ENCODE data around the gene PASD1.
A peak's percentile ranks its signal among the peaks of the same experiment; 100 is the strongest.

PASD1 gene

DNA sequence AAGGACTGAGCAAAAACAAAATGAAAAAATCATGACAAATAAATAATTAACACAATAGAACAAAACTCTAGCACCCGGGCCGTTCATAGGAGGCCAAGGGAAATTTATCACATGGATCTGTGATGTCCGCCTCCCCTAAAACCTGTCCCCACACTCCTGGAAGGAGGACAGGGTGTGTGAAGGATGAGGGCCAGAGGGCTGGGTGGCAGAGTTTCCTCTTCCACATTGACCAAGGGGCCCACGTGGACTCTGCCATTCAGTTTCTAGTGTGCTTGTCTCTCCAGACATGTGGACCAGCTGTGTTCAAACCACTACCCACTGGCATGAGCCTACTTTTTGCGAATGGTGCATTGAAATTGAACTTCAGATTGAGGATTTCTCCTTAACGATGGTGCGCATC, 138.1 kb downstream of the PASD1 start:
- DNase-seq (ENCODE audit: low spot score), result no peak

DNA sequence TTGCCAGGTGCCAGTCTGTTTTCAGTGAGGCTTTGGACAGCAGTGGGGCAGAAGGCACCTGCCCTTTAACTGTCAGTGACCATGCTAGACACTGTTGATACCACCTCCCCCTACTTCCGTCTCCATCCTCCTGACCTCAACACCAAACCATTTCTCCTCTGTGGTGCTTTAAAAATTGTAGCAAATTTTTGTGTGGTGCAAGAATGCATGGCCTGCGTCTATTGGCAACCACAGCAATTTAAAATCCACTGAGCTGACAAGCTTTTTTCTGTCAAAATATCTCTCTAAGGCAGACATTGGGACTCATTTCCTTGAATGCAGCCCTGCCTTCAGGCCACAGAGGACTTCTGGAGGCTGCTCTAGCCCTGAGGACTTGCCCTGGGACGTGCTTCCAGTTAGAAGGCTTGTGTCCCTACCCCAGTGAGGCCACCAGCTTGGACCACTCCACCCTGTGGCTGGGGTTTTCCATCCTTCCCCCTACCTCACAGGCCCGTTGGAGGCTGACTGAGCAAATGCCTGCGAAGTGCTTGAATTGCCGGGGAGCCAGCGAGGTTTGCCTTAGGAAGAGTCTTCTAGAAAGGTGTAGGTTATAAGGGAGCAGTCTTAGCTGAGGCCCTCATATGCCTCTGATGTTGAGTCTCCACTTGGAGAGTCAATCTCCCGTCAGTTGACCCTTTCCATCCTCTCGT, 138.7 kb downstream of the PASD1 start:
- no peak for DNase-seq (ENCODE audit: low spot score)

DNA sequence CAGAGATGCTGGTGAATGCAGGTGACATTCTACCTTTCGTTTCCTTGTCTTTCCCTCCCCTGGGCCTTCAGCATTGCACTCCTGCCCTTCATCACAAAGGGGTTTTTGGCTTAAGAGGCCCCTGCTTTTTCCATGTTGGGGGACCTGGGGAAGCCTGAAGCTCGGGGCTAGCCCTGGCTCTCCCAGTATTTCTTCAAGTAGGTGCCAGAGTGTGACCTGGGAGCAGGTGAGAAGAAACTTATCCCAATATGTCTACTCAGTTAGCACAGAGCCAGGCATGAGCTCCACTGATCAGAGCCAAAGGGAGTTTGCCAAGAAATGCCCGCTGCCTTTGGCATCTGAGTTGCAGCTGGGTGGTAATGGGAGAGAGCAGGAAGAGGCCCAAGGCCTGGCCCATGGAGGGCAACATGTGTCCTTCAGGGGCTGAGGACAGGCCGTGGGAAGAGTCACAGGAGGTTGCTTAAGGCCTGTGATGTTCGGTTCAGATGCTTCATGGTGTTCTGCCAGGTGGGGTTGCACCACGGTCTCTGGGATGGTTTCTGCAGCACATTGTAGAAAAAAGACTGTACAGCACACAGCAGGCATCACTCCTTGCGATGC, 139.4 kb downstream of the PASD1 start:
- DNase-seq (ENCODE audit: low spot score), result no peak

DNA sequence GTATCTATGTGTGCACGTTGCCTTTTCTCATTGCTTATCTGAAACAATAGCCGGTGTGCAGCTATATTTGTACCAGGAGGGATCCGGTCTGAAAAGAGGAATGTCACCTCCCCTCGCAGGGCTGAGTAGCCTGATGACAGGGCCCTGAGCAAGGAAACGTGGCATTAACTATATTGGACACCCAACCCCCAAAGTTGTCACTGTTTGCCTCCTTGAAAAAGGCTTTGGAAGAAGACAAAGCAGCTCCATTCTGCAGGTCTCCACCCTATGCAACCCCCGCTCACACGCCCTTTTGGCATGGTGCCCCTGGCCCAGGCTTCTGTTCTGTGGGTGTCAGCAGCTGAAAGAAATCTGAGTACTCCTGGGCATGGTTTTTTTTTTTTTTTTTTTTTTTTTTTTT, 140.0 kb downstream of the PASD1 start:
- DNase-seq (ENCODE audit: low spot score), result no peak

DNA sequence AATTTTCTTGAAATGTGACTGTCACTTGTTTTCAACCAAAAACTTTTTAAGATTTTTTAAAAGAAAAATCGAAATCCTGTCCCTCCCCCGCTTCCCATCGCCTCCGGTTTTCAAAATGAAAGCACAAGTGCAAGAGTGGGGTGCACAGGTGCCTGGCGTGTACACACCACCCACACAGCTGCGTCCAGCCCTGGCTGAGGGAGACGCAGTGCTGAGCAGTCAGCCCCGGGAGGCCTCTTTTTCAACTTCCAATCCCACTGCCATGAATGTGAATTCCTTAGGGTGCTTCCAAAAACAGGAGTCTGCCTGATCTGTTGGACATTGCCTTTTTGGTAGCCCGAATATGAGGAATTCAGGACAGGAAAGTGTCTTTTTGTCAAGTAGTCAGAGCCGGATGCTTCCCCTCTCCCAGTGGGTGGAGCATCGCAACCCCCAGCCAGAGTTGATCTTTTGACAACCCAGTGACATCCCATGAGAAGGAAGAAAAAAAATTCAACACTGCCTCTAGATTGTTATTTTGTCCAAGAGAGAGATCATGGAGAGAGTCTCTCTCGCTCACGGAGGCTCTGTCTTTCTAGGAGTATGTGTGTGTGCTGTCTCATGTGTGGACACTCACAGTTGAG, 140.7 kb downstream of the PASD1 start:
- no peak for DNase-seq (ENCODE audit: low spot score)

DNA sequence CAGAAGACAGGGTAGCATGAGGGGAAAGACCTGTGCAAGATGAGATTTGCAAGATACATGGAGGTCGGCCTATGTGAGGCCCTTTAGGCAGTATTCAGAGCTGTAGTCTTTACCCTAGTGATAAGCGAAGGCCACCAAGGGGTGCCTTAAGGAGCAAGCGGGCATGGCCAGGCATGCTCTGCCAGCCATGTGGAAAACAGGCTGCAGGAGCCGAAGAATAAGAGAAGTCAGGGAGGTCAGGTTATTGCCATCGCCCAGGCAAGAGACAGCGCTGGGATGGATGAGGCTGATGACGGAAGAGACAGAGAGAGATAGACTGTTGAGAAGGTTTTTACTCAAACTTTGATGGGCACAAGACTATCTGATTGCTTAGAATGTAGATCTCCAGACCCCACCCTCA, 145.3 kb downstream of the PASD1 start:
- no peak for DNase-seq (ENCODE audit: low spot score)

DNA sequence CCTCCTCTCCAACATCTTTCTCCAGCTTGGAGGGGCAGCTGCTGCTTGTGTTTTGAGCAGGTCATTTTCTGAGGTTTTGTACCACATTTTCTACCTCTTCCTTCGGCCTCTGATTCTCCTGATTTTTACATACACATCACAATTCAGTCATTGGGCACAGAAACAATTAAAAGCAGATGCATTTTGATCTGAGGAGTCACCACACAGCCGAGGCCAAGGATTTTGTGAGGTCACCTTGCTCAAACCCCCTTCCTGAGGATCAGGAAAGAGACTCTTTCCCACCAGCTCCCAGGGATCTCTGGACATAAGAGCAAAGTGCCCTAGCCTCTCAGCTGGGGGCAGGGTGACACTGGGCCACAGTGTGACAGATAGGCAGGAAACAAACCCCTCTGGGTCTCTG, 147.0 kb downstream of the PASD1 start:
- no peak for DNase-seq (ENCODE audit: low spot score)

DNA sequence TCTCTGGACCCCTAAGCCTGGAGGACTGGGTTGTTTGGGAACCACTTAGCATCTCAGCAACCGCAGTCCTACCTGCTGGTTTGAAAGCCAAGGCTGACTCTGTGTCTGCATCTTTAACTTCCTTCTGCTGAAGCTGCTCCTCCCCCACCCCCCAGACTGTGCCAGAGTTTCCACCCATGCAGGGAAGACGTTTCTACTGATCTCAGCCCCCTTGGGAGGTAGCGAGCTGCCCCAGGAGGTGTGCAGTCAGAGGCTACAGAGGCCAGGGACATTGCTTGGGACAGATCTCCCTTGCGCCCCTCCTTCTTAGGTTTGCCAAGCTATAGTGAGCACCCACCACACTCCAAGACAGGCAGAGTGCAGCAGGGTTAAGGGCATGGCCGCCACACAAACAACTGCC, 147.7 kb downstream of the PASD1 start:
- no peak for DNase-seq (ENCODE audit: low spot score)

DNA sequence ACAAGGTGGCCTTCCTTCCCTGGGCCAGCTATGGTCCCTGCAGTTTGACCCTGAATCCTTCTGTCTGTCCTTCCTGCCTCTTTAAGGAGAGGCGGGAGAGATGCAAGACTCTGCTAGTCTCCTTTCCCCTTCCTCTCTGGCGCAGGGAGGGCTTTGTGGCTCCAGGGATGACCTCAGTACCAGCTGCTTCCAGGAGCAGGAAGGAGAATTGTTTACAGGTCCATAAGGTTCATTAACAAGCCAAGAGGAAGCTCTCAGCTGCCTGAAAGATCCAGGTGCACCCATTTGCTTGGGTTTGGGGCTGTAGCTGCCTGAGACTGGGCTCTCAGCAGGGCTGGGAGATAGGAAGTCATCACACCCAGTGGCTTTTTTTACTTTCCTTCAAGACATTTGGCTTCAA, 148.3 kb downstream of the PASD1 start:
- DNase-seq (ENCODE audit: low spot score), result no peak

DNA sequence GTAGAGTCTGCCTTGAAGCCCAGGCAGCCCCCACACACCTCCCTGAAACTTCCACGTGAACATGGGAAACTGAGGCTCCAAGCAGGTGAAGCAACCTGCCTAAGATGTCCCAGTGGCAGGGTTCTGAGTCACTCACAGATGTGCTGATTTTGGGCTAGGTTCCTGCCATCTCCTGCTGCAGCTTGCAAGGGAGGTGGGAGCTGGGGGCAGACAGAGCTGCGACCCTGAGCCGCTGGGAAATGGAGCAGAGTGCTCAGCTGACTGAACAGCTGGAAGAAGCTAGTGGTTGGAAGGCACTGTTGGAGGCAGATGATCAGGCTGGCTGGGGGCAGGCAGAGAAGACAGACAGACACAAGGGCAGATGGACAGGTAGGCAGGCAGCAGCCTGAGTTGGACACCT, 148.8 kb downstream of the PASD1 start:
- DNase-seq (ENCODE audit: low spot score), result no peak

DNA sequence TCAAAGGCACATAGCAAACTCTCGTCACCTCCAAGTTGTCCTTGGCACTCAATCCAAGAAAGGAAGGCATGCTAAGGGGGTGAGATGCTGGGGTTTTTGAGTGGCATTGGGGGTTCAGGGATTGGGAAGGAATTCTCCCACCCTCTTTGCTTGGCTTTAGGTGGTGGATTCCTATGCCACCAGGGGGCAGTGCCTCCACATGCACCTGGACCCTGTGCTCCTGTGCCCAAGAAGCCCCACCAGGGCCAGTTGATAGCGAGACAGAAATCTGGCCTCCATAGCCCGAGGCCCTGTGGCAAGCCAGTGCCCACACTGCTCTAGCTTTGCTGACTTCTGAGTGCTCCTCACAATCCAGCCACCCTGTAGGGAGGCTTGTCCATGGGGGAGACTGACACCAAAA, 150.4 kb downstream of the PASD1 start:
- peak; percentile 0 for DNase-seq (ENCODE audit: low spot score)

DNA sequence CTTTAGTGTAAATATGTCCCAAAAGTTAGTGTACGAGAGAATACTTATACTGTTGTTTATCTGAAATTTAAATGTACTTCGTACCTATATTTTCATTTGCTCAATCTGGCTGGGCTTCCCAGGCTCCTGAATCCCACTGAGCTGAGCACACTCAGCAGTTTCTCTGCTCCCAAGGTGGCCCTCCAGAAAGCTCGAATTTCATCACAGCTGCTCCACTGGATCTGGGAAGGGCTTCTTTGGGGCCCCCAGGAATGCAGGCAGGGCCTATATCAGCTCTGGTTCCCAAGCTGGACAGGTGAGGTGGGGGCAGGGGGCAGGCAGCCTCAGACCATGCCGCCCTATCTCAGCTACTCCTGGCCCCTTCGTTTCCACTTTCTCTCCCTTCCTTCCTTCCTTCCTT, 150.9 kb downstream of the PASD1 start:
- no peak for DNase-seq (ENCODE audit: low spot score)

DNA sequence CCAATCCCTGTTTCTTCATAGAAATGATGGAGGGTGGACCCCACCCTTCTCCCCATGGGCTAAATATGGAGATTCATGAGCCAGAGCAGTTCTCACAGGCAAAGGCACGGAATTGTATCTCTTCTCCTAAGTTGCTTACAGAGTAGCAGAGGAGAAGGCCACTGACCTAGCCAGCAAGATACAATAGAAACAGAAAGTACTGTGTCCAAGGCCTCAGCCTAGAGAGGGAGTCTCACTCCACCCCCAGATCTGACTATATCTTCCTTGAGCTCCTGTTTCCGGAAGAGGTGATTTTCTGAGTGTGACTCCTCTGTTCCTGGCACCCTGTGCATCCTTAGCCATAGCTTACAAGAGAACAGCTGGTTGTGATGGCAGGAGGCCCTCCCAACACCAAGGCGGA, 152.3 kb downstream of the PASD1 start, which contains the start of gene FATE1:
TSS of gene FATE1 (plus strand) at position 284 of the 400 bp plus-strand sequence. CDS start at position 369, 85 bp downstream.
- no peak for DNase-seq (ENCODE audit: low spot score)

DNA sequence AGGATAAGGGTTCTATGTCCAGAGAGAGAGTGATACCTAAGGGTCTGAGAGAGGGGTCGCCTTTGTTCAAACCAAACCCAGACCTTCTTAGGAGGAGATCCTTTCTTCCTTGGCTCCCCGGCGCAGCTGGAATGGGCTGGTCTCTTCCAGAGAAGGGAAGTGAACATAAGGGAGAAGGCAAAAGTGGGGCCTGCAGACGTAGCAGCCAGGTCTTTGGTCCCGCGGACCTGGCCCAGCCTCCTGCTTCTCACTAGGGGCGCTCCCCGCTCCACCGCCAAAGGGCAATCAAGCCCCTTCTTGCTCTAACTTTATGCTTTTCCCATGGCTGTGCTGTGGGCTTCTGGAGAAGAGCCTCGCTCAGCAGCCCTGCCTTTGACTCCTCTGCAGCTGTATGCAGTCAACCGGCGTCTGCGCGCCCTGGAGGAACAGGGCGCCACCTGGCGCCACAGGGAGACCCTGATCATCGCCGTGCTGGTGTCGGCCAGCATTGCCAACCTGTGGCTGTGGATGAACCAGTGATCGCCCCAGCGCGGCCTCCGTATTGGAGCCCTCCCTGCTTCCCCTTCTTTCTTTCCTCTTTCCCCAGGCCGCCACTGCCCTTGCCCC, 158.9 kb downstream of the PASD1 start:
- DNase-seq (ENCODE audit: low spot score), result no peak

DNA sequence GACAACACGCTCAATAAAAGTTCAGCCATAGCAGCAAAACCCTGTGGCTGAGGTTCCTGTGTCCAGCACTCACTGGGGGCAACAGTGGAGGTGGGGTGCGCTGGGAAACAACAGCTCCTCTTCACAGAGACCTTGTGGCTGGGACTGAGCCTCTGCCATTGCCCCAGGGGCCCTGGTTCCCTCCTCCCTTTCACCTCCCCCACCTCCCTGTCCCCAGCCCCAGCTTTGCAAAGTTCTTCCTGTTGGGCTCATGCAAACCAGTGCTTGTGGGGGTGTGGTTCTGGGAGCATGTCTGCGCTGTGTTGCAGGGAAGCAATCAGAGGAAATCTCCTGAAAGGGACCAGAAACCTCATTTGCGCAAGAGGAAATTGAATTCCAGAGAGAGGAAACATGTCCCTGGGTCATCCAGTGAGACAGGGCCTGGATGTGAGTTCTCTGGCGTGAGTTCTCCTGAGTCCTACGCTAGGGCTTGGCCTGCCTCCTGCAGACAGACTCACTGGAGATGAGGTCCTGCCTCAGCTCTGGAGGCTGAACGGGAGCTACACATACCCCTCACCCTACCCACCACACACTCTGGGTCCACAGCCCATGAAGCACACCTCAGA, 159.8 kb downstream of the PASD1 start:
- no peak for DNase-seq (ENCODE audit: low spot score)

DNA sequence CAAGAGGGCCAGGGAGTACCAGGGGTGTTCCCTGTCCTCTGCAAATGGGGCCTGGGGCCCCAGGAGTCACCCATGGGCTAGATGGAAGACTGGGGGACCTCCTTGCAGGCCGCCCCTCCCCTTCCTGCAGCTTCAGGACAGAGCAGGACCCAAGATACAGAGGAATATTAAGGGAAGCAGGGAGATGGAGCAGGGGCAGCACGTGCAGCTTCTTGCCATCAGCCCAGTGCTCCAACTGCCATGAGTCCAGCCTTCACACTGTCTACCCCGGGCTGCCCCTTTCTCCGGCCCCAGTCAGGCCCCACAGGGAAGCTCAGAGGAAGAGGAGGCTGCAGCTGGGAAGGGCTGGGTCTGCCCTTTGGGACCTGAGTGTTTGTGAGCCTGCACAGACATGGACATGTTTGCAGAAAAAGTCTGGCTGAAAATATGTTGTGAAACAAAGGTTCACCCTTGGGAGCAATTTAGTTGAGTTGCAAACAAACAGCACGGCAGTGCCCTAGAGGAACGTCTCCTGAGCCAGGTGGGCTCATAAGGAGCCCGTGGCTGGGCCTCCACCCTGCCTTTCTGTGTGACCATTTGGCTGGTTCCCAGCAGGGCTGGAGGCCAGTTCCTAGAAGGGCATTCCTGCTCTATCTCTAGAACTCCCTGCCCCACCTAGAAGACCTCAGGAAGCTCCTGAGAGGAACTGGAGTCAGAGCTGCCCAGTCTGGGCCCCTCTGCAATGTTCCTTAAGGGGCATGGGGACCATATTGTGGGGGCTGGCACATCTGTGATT, 161.3 kb downstream of the PASD1 start:
- peak; percentile 47 for DNase-seq (ENCODE audit: low spot score)

DNA sequence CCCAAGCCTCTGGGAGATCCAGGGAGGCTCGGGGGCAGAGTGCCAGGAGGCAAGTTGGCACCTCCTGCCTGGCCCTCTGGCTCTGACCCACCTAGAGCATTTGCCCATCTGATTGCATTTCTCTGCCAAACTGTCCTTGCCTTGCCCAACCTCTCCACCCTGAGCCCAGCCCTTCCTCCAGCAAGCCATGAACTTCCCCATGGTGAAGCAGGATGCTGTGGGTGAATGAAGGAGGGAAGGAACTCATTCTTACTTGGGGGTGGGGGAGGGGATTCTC, 161.8 kb downstream of the PASD1 start:
- peak; percentile 35 for DNase-seq (ENCODE audit: low spot score)

Measured in cerebellar cortex (tissue), 1 donor.